Stimulated activated naive CD8-positive, alpha-beta T cell treated with anti-CD3 and anti-CD28 coated beads, Interleukin-15, Interleukin-2, amounts not matched to agents 100 ng/mL and 50 ng/mL, for 24 hours (primary cell): ENCODE data around the gene GLB1L2.
"Not testable (repeated sequence)": the region's sequence is repeated elsewhere in the genome, so short reads cannot be mapped to it uniquely, and the experiment has no call there.

Source experiments
- H3K27ac Mint-ChIP-seq: one replicate; pipeline ENCODE4 v1.8.0; 2021; ENCODE audit warnings: mild to moderate bottlenecking, mixed read lengths
- H3K27me3 Mint-ChIP-seq: one replicate; pipeline ENCODE4 v1.8.0; 2021; ENCODE audit warnings: mixed read lengths
- H3K36me3 Mint-ChIP-seq: one replicate; pipeline ENCODE4 v1.8.0; 2021; ENCODE audit warnings: low read depth, mixed read lengths
- H3K4me1 Mint-ChIP-seq: one replicate; pipeline ENCODE4 v1.8.0; 2021; ENCODE audit warnings: low read depth, mixed read lengths
- H3K4me3 Mint-ChIP-seq: one replicate; pipeline ENCODE4 v1.8.0; 2021; ENCODE audit warnings: mild to moderate bottlenecking, mixed read lengths
- H3K9me3 Mint-ChIP-seq: one replicate; pipeline ENCODE4 v1.8.0; 2021; ENCODE audit warnings: mixed read lengths

GLB1L2 gene

DNA sequence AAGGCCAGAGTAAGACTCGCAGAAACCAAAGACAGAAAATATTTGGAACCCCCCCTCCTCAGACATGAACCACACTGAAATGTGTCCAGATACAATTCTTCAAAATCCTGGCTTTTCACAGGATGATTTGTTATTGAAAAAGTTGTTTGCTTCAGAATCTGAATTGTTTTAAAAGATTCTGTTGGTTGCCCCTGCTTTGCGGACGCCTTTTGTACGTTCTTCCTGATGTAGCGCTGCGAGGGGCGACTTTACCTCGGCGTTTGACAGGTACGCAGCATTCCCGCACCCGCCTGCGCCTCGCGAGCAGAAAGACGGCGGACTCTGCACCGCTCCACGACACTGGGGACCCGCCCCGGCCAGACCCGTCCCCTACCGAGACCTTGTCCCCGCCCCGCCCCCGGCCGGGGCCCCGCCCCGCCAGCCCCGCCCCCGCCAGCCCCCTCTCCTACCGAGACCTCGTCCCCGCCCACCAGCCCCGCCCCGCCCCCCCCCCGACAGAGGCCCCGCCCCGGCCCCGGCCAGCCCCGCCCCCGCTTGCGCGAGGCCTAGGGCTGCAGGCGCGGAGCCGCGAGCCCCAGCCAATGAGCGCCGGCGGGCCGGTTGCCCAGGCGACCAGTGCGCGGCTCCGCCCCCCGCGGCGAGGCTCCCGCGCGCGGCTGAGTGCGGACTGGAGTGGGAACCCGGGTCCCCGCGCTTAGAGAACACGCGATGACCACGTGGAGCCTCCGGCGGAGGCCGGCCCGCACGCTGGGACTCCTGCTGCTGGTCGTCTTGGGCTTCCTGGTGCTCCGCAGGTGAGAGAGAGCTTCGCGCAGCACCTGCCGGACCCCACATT, at the start of gene GLB1L2:
Gene GLB1L2, plus strand, starts transcription at position 635 of the 835 bp plus-strand sequence. Its CDS starts 74 bp downstream, at position 709.
- Mint-ChIP-seq H3K36me3 (no peaks in the 10 kb centered on the region), H3K9me3 (no peaks in the 10 kb centered on the region), H3K4me3 (peak within 1 kb of the TSS; percentile 79), H3K4me1 (peaks cover 15% of the 10 kb centered on the region), H3K27me3 (peaks cover 45% of the 10 kb centered on the region), H3K27ac (no peak within 1 kb of the TSS)

DNA sequence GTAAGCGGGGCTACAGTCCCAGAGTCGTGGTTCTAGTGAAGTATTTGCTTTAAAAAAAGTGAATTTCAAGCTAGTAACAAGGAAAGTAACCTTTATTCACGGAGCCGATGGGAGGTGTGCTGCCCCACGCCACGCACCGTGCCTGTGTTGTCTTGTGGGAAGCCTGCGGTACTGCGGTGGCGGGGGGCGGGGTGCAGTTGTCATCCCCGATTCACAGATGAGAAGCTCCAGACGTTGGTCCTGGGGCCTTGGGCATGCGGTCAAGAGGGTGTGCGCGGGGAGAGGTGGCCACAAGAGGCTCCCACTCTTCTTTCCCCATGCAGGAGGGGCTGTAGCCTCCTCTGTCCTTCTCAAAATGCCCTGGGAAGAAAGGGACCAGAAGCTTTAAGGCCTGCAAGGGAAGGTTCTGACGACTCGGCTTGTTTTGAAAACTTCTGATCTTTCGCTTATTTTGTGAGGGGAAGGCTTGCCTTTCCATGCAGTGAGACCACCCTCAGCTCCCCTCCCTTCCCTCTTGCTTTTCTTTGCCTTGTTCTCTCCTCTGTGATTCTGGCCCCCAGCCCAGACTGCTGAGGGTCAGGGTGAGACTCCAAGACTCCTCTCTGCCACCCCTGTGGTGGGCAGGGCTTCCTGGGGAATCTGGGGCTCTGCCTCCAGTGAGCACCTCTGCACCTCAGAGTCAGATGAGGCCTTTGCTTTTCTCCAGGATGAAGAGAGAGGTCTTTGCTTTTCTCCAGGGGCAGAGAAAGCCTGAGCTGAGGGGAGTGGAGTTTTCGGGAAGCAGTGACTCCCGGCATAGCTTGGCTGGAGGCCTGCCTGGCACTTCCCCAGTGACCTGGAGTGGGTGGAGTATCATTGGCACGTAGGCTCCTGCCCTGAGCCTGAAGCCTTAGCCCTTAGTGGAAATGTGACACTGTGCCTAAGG, 49.4 kb upstream of the GLB1L2 start:
- H3K36me3 Mint-ChIP-seq, result peaks cover 7% of the 10 kb centered on the region
- H3K9me3 Mint-ChIP-seq, result no peaks in the 10 kb centered on the region
- H3K27ac Mint-ChIP-seq, result no peak overlapping the region
- H3K4me3 Mint-ChIP-seq, result no peak overlapping the region
- peaks cover 4% of the 10 kb centered on the region for H3K4me1 Mint-ChIP-seq
- peaks cover 18% of the 10 kb centered on the region for H3K27me3 Mint-ChIP-seq

GRCh38 chr11:134283461-134284230, 48.1 kb upstream of the GLB1L2 start:
- H3K27ac Mint-ChIP-seq, result no peak overlapping the region
- peaks cover 12% of the 10 kb centered on the region for H3K27me3 Mint-ChIP-seq
- peaks cover 4% of the 10 kb centered on the region for H3K4me1 Mint-ChIP-seq
- peaks cover 4% of the 10 kb centered on the region for H3K36me3 Mint-ChIP-seq
- H3K9me3 Mint-ChIP-seq, result no peaks in the 10 kb centered on the region
- H3K4me3 Mint-ChIP-seq, result no peak overlapping the region

DNA sequence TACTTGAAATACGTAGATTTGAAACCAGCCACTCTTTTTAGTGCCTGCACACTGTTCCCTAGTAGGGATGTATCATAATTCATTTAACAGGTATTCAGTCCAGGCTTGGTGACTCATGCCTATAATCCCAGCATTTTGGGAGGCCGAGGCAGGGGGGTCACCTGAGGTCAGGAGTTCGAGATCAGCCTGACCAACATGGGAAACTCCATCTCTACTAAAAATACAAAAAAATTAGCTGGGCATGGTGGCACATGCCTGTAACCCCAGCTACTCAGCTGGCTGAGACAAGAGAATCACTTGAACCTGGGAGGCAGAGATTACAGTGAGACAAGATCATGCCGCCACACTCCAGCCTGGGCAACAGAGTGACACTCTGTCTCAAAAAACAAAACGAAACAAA, 47.4 kb upstream of the GLB1L2 start:
- not testable (repeated sequence) for H3K27me3 Mint-ChIP-seq, H3K27ac Mint-ChIP-seq, H3K36me3 Mint-ChIP-seq, H3K9me3 Mint-ChIP-seq, H3K4me3 Mint-ChIP-seq, H3K4me1 Mint-ChIP-seq

DNA sequence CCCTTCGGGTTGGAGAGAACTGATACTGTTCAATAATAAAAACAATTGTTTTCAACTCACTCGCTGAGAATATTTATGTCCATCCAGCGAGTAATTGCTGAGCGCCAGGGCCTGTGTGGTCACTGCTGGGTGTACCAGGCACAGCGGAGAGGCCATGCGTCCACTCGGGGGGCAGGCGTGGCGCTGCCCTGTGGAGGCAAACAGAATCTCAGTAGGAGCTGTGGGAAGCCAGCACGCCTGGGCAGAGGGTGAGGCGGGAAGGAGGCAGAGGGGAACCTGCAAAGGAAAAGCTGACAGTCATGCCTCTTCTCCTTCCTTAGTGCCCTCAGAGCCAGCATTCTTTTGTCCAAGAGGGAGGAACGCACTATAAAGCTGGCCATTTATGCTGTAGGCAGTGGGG, 44.2 kb upstream of the GLB1L2 start:
- H3K9me3 Mint-ChIP-seq, result no peaks in the 10 kb centered on the region

DNA sequence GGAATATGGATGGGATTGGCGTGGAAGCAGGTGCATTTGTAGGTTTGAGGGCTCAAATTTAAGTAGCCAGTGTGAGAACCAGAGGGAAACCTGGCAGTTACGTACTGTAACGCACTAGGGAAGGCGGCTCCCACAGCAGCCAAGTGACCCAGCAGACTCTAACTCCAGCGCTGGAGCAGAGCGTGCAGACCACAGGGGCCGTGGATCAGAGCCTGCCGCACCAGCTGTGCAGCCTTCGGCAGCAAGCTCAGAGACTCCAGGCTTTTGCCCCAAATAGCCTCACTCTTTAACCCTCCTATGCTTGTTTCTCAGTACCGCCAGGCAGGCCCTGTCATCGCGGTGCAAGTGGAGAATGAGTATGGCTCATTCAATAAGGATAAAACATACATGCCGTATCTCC, 43.3 kb upstream of the GLB1L2 start:
- Mint-ChIP-seq H3K27me3 (no peaks in the 10 kb centered on the region), H3K36me3 (no peaks in the 10 kb centered on the region), H3K9me3 (no peaks in the 10 kb centered on the region), H3K27ac (no peak overlapping the region), H3K4me3 (no peak overlapping the region), H3K4me1 (no peaks in the 10 kb centered on the region)

More for the DNA sequence above, 44.2 kb upstream of the GLB1L2 start:
- Mint-ChIP-seq H3K27ac (no peak overlapping the region), H3K27me3 (no peaks in the 10 kb centered on the region), H3K36me3 (no peaks in the 10 kb centered on the region), H3K4me3 (no peak overlapping the region), H3K4me1 (no peaks in the 10 kb centered on the region)

DNA sequence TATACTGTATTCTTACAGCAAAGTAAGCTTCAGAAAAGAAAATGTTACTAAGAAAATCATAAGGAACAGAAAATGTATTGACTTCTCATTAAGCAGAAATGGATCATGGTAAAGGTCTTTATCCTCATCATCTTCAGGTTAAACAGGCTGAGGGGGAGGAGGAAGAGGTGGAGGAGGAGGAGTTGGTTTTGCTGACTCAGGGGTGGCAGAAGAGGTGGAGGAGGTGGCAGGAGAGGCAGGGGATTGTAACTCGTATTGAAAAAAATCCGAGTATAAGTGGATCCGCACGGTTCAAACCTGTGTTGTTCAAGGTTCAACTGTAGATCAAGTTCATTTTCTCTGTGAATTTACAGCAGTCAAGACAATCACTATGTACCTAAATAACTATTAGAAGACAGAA, 42.6 kb upstream of the GLB1L2 start:
- Mint-ChIP-seq H3K36me3 (no peaks in the 10 kb centered on the region), H3K9me3 (no peaks in the 10 kb centered on the region), H3K27me3 (no peaks in the 10 kb centered on the region), H3K27ac (no peak overlapping the region), H3K4me3 (no peak overlapping the region), H3K4me1 (no peaks in the 10 kb centered on the region)

- no peaks in the 10 kb centered on the region for H3K36me3 Mint-ChIP-seq
- no peaks in the 10 kb centered on the region for H3K9me3 Mint-ChIP-seq
- no peaks in the 10 kb centered on the region for H3K27me3 Mint-ChIP-seq
- no peak overlapping the region for H3K4me3 Mint-ChIP-seq
- H3K4me1 Mint-ChIP-seq, result no peaks in the 10 kb centered on the region
- no peak overlapping the region for H3K27ac Mint-ChIP-seq
Observed at GRCh38 chr11:134289789-134290188, 42.0 kb upstream of the GLB1L2 start.

GRCh38 chr11:134290646-134291045, 41.1 kb upstream of the GLB1L2 start:
- Mint-ChIP-seq H3K27ac (peak overlapping the region; percentile 6), H3K36me3 (no peaks in the 10 kb centered on the region), H3K4me1 (no peaks in the 10 kb centered on the region), H3K9me3 (no peaks in the 10 kb centered on the region), H3K27me3 (no peaks in the 10 kb centered on the region), H3K4me3 (no peak overlapping the region)

DNA sequence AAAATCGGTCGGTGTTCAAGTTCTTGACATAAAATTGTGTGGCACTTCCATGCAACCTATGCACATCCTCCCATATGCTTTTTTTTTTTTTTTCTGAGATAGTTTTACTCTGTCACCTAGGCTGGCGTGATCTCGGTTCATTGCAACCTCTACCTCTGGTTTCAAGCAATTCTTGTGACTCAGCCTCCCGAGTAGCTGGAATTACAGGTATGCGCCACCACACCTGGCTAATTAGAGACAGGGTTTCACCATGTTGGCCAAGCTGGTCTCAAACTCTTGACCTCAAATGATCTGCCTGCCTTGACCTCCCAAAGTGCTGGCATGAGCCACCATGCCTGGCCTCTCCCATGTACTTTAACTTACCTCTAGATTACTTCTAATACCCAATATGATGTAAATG, 40.6 kb upstream of the GLB1L2 start:
- Mint-ChIP-seq H3K36me3 (no peaks in the 10 kb centered on the region), H3K27me3 (no peaks in the 10 kb centered on the region), H3K27ac (no peak overlapping the region), H3K4me3 (no peak overlapping the region), H3K4me1 (no peaks in the 10 kb centered on the region), H3K9me3 (no peaks in the 10 kb centered on the region)

DNA sequence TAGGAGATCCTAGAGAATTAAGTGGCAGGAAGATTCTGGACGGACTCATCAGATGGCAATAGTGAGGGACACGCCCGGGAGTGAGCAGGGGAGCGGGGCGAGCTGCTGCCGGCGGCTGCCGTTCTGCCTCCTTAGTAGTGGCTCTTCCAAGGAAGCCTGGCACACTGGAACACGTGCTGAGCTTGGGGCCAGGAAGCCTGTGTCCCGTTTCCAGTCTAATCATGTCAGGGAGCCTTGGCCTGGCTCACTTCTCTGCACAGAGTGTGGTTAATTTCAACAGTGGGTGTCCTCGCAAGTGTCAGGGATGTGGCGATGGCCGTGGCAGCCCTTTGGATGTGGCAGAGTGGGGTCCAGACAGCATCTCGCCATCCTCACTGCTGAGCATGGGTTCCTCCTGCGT, 39.1 kb upstream of the GLB1L2 start:
- Mint-ChIP-seq H3K27ac (no peak overlapping the region), H3K4me1 (no peaks in the 10 kb centered on the region), H3K27me3 (no peaks in the 10 kb centered on the region), H3K36me3 (no peaks in the 10 kb centered on the region), H3K9me3 (no peaks in the 10 kb centered on the region), H3K4me3 (no peak overlapping the region)

DNA sequence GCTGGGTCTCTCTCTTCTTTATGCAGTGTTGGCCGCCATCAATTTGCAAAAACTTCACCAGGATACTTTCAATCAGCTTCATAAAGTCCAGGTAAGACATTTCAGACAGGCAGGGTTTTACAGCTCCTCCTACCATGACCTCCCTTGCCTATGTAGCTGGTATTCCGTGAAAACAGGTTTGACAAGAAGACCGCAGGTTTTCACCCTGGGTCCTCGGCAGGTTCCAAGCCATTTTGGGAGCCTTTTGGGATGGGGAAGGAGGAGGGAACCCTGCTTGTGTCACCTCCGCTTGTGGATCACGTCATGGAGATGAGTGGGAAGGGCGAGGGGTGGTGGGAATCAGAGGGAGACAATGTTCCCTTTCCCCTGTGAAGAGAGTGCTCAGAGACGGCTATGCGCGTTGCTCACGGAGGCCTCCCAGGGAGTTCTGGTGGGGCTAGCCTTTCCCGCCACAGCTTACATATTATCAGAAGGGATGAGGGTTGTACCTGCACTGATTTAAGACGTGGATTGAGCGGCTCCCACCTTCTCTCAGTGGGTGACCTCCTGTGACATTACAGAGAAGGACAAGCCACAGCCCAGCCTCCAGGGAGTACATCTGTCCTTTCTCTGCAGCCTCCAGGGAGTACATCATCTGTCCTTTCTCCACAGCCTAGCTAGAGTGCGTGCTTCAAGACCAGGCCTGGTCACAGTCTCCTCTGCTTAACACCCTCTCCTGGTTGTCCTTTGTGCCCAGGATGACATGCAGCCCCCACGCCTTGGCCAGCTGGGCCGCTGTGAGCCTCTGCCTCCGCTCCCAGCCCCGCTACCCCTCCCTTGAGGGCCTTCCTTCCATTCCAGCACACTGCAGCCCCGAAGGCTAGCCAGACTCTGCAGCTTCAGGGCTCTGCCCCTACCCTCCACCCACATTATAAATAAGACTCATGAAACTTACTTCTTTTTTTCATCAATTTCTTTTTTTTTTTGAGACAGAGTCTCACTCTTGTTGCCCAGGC, 38.4 kb upstream of the GLB1L2 start:
- Mint-ChIP-seq H3K36me3 (no peaks in the 10 kb centered on the region), H3K4me1 (no peaks in the 10 kb centered on the region), H3K27me3 (no peaks in the 10 kb centered on the region), H3K27ac (no peak overlapping the region), H3K9me3 (no peaks in the 10 kb centered on the region), H3K4me3 (no peak overlapping the region)

- H3K4me1 Mint-ChIP-seq, result no peaks in the 10 kb centered on the region
- H3K4me3 Mint-ChIP-seq, result no peak overlapping the region
- H3K9me3 Mint-ChIP-seq, result no peaks in the 10 kb centered on the region
Observed at GRCh38 chr11:134294664-134295063, 37.1 kb upstream of the GLB1L2 start.

GRCh38 chr11:134312223-134312622, 19.6 kb upstream of the GLB1L2 start:
- Mint-ChIP-seq H3K27ac (no peak overlapping the region), H3K4me3 (no peak overlapping the region), H3K4me1 (no peaks in the 10 kb centered on the region), H3K9me3 (peaks cover 8% of the 10 kb centered on the region), H3K27me3 (peaks cover 5% of the 10 kb centered on the region), H3K36me3 (peaks cover 9% of the 10 kb centered on the region)

More at GRCh38 chr11:134294664-134295063, 37.1 kb upstream of the GLB1L2 start:
- no peak overlapping the region for H3K27ac Mint-ChIP-seq
- H3K27me3 Mint-ChIP-seq, result no peaks in the 10 kb centered on the region
- H3K36me3 Mint-ChIP-seq, result no peaks in the 10 kb centered on the region
